Activated naive CD8-positive, alpha-beta T cell treated with anti-CD3 and anti-CD28 coated beads, Interleukin-2, amount 50 U/mL, for 24 hours (primary cell): ENCODE data around the gene MRPL9.

Experiments
- ATAC-seq: fragments of 150-1000 bp; cut with Tn5 transposase; one replicate; pipeline ENCODE4 v1.10.0; 2021
- DNase-seq: peaks from one replicate; pipeline ENCODE4 v3.0.0; 2021
- H3K27ac Mint-ChIP-seq: one replicate; pipeline ENCODE4 v1.8.0; 2021; ENCODE audit warnings: mild to moderate bottlenecking, mixed read lengths
- H3K27me3 Mint-ChIP-seq: one replicate; pipeline ENCODE4 v1.8.0; 2021; ENCODE audit warnings: mixed read lengths
- H3K36me3 Mint-ChIP-seq: one replicate; pipeline ENCODE4 v1.8.0; 2021; ENCODE audit warnings: low read depth, mixed read lengths
- H3K4me1 Mint-ChIP-seq: one replicate; pipeline ENCODE4 v1.8.0; 2021; ENCODE audit warnings: mixed read lengths
- H3K4me3 Mint-ChIP-seq: one replicate; pipeline ENCODE4 v1.8.0; 2021; ENCODE audit warnings: mild to moderate bottlenecking, moderate library complexity, mixed read lengths
- H3K9me3 Mint-ChIP-seq: one replicate; pipeline ENCODE4 v1.8.0; 2021; ENCODE audit warnings: mixed read lengths

Gene MRPL9

GRCh38 chr1:151715726-151716404 lies 47.4 kb downstream of the MRPL9 start:
- Mint-ChIP-seq H3K27ac (no peak overlapping the region), H3K4me1 (peaks cover 14% of the 10 kb centered on the region), H3K4me3 (no peak overlapping the region), H3K9me3 (no peaks in the 10 kb centered on the region), H3K36me3 (no peaks in the 10 kb centered on the region), H3K27me3 (peaks cover 57% of the 10 kb centered on the region)
- DNase-seq (no peak), ATAC-seq (no peak)

GRCh38 chr1:151714820-151715725 lies 48.2 kb downstream of the MRPL9 start:
- no peak overlapping the region for H3K4me3 Mint-ChIP-seq
- no peaks in the 10 kb centered on the region for H3K36me3 Mint-ChIP-seq
- ATAC-seq (no peak), DNase-seq (no peak)
- peaks cover 50% of the 10 kb centered on the region for H3K27me3 Mint-ChIP-seq
- H3K27ac Mint-ChIP-seq: no peak overlapping the region
- peaks cover 6% of the 10 kb centered on the region for H3K4me1 Mint-ChIP-seq
- H3K9me3 Mint-ChIP-seq: no peaks in the 10 kb centered on the region

- Mint-ChIP-seq H3K36me3 (no peaks in the 10 kb centered on the region), H3K9me3 (no peaks in the 10 kb centered on the region), H3K4me1 (peaks cover 6% of the 10 kb centered on the region), H3K4me3 (no peak overlapping the region), H3K27me3 (peaks cover 43% of the 10 kb centered on the region), H3K27ac (peak overlapping the region; percentile 10)
- no peak for ATAC-seq
- DNase-seq: no peak
Observed at GRCh38 chr1:151713874-151714273, 49.4 kb downstream of the MRPL9 start.

GRCh38 chr1:151713044-151713443 lies 50.3 kb downstream of the MRPL9 start:
- Mint-ChIP-seq H3K4me1 (peaks cover 6% of the 10 kb centered on the region), H3K27ac (no peak overlapping the region), H3K9me3 (no peaks in the 10 kb centered on the region), H3K36me3 (no peaks in the 10 kb centered on the region), H3K27me3 (peaks cover 35% of the 10 kb centered on the region), H3K4me3 (no peak overlapping the region)
- no peak for DNase-seq
- ATAC-seq: no peak

GRCh38 chr1:151711951-151712350 lies 51.3 kb downstream of the MRPL9 start:
- Mint-ChIP-seq H3K4me1 (peaks cover 2% of the 10 kb centered on the region), H3K36me3 (no peaks in the 10 kb centered on the region), H3K27me3 (peaks cover 24% of the 10 kb centered on the region), H3K27ac (no peak overlapping the region), H3K9me3 (no peaks in the 10 kb centered on the region), H3K4me3 (no peak overlapping the region)
- DNase-seq: no peak
- no peak for ATAC-seq

GRCh38 chr1:151711044-151711800 lies 52.1 kb downstream of the MRPL9 start:
- H3K4me3 Mint-ChIP-seq: no peak overlapping the region
- peaks cover 20% of the 10 kb centered on the region for H3K27me3 Mint-ChIP-seq
- ATAC-seq: no peak
- H3K27ac Mint-ChIP-seq: no peak overlapping the region
- H3K36me3 Mint-ChIP-seq: no peaks in the 10 kb centered on the region
- no peaks in the 10 kb centered on the region for H3K9me3 Mint-ChIP-seq
- H3K4me1 Mint-ChIP-seq: no peaks in the 10 kb centered on the region
- no peak for DNase-seq

GRCh38 chr1:151710187-151710840 lies 53.0 kb downstream of the MRPL9 start:
- DNase-seq (peak; percentile 40), ATAC-seq (peak; percentile 29)
- peaks cover 11% of the 10 kb centered on the region for H3K27me3 Mint-ChIP-seq
- H3K4me1 Mint-ChIP-seq: no peaks in the 10 kb centered on the region
- no peaks in the 10 kb centered on the region for H3K9me3 Mint-ChIP-seq
- no peak overlapping the region for H3K27ac Mint-ChIP-seq
- H3K4me3 Mint-ChIP-seq: no peak overlapping the region
- no peaks in the 10 kb centered on the region for H3K36me3 Mint-ChIP-seq
